Mammary epithelial cell (primary cell): ENCODE data around the gene ARHGAP26.

Experiments
- EZH2 ChIP-seq: IDR thresholded peaks from 2 replicates; pipeline ENCODE4 v1.6.1; 2012; ENCODE audit warnings: low read length, inconsistent platforms, borderline replicate concordance
- TF ChIP-seq, protein P1 (sequence below), 2 donors: IDR thresholded peaks in 1 of 2; conservative IDR thresholded peaks in 1 of 2; 2 replicates each; pipeline ENCODE4 v1.5.1; 2011 to 2012; ENCODE audit warnings: inconsistent platforms in 2 of 2, low read length in 2 of 2, mild to moderate bottlenecking in 2 of 2, control low read depth in 1 of 2, low read depth in 1 of 2; ENCODE audit not compliant: insufficient read depth in 1 of 2; ENCODE audit errors: extremely low read depth in 1 of 2

DNA sequence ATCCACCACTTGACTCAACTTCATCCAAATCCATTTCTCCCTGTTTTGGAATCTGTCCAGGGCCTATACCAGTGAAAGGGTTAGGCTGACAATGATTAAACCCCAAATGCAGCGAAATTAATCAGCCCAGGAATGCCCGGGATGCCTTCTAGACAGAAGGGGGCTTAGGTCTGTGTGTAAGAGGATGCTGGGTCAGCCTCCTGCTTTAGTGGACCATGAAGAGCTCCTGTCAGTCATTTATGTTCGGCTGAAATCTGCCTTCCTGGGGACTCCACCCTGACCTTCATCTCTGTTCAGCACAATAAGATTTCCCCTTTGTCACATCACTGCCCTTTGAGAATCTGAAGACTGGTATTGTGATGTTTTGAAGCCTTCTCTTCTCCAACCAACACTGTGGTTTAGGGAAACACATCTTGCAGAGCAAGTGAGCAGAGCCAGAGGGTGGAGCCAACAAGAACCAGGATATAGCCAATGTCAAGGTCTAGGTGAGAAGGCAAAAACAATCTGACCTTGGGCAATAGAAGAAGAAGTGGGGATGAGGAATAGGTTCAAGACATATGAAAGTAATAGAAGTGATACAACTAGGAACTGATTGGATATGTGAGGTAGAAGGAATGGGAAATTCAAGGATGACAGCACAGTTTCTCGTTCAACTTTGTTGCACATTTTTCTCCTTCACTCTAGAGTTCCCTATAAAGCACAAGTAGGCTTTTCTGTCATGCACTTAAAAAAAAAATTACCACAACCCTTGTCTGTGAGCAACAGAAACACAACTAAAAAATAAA is 234.4 kb downstream of the ARHGAP26 start:
- TF ChIP-seq, protein P1, sequence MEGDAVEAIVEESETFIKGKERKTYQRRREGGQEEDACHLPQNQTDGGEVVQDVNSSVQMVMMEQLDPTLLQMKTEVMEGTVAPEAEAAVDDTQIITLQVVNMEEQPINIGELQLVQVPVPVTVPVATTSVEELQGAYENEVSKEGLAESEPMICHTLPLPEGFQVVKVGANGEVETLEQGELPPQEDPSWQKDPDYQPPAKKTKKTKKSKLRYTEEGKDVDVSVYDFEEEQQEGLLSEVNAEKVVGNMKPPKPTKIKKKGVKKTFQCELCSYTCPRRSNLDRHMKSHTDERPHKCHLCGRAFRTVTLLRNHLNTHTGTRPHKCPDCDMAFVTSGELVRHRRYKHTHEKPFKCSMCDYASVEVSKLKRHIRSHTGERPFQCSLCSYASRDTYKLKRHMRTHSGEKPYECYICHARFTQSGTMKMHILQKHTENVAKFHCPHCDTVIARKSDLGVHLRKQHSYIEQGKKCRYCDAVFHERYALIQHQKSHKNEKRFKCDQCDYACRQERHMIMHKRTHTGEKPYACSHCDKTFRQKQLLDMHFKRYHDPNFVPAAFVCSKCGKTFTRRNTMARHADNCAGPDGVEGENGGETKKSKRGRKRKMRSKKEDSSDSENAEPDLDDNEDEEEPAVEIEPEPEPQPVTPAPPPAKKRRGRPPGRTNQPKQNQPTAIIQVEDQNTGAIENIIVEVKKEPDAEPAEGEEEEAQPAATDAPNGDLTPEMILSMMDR (conservative IDR thresholded peaks at IDR 0.05 in 1 of 2, IDR thresholded peaks at IDR 0.05 in 1 of 2; ENCODE audit: extremely low read depth in 1 of 2, insufficient read depth in 1 of 2, low read depth in 1 of 2, low read length in 2 of 2) = no peak
- no peak for TF ChIP-seq EZH2
